ENCODE measurements around the gene ADH5. TPM values are rescaled to one million over a fixed set of nuclear protein-coding genes. Genes with fewer than 3 reads are reported as not detected.

Gene ADH5
- total and polyA plus RNA-seq, 8 donors = 33.3 to 57.1 (median 45.7) TPM

GRCh38 chr4:99062120-99062519, 26.5 kb downstream of the ADH5 start:
- intact Hi-C loops (cut with DNase I) = no loop called here
- Histone ChIP-seq H3K4me1 (no peaks in the 10 kb centered on the region), H3K27ac (no peak overlapping the region), H3K9me3 (no peaks in the 10 kb centered on the region), H3K36me3 (no peaks in the 10 kb centered on the region), H3K4me3 (no peak overlapping the region), H3K27me3 (no peaks in the 10 kb centered on the region)
- 60 to 63% methylated on average over 4 of the region's 4 CpGs for WGBS, 2 donors
- no peak for FAIRE-seq
- DNase-seq = no peak
- ATAC-seq = no peak
- no peak for TF ChIP-seq CTCF (IDR thresholded peaks at IDR 0.05)

GRCh38 chr4:99061048-99061700, 27.4 kb downstream of the ADH5 start:
- ATAC-seq (no peak), DNase-seq (no peak), FAIRE-seq (no peak)
- no peaks in the 10 kb centered on the region for H3K27me3 ChIP-seq
- H3K9me3 ChIP-seq = no peaks in the 10 kb centered on the region
- 92 to 94% methylated on average over 8 of the region's 8 CpGs for WGBS, 2 donors
- no peak for TF ChIP-seq CTCF (IDR thresholded peaks at IDR 0.05)
- no peaks in the 10 kb centered on the region for H3K4me1 ChIP-seq
- H3K27ac ChIP-seq = no peak overlapping the region
- no peak overlapping the region for H3K4me3 ChIP-seq
- intact Hi-C loops (cut with DNase I) = no loop called here
- H3K36me3 ChIP-seq = no peaks in the 10 kb centered on the region

GRCh38 chr4:99059550-99059949, 29.0 kb downstream of the ADH5 start:
- Histone ChIP-seq H3K27ac (no peak overlapping the region), H3K27me3 (no peaks in the 10 kb centered on the region), H3K4me3 (no peak overlapping the region), H3K4me1 (no peaks in the 10 kb centered on the region), H3K36me3 (no peaks in the 10 kb centered on the region), H3K9me3 (no peaks in the 10 kb centered on the region)
- ATAC-seq (no peak), DNase-seq (no peak), FAIRE-seq (no peak)
- no peak for TF ChIP-seq CTCF (IDR thresholded peaks at IDR 0.05)
- intact Hi-C loops (cut with DNase I) = no loop called here
- 97 to 100% methylated on average over 1 of the region's 1 CpG for WGBS, 2 donors

- FAIRE-seq (no peak), ATAC-seq (no peak), DNase-seq (no peak)
- Histone ChIP-seq H3K4me3 (no peak overlapping the region), H3K27ac (no peak overlapping the region), H3K27me3 (no peaks in the 10 kb centered on the region), H3K36me3 (no peaks in the 10 kb centered on the region), H3K9me3 (no peaks in the 10 kb centered on the region), H3K4me1 (no peaks in the 10 kb centered on the region)
- WGBS, 2 donors = 78 to 90% methylated on average over 2 of the region's 2 CpGs
- intact Hi-C loops (cut with DNase I) = no loop called here
- TF ChIP-seq CTCF (IDR thresholded peaks at IDR 0.05) = no peak
Observed at GRCh38 chr4:99058228-99058627, 30.4 kb downstream of the ADH5 start.

GRCh38 chr4:99054428-99054994, 34.1 kb downstream of the ADH5 start:
- ATAC-seq (no peak), FAIRE-seq (no peak), DNase-seq (no peak)
- intact Hi-C loops (cut with DNase I) = no loop called here
- Histone ChIP-seq H3K27me3 (no peaks in the 10 kb centered on the region), H3K36me3 (no peaks in the 10 kb centered on the region), H3K9me3 (no peaks in the 10 kb centered on the region), H3K4me1 (no peaks in the 10 kb centered on the region), H3K27ac (no peak overlapping the region), H3K4me3 (no peak overlapping the region)
- 83 to 94% methylated on average over 3 of the region's 3 CpGs for WGBS, 2 donors
- no peak for TF ChIP-seq CTCF (IDR thresholded peaks at IDR 0.05)

All from pancreas (tissue), 10 donors.